GM21526 (cell line): ENCODE results near the gene PIGP.
"Not testable (repeated sequence)": the region's sequence is repeated elsewhere in the genome, so short reads cannot be mapped to it uniquely, and the experiment has no call there.

ENCODE experiments used
- ATAC-seq: cut with Tn5 transposase; IDR thresholded peaks from one replicate; pipeline ENCODE4 v1.9.1; 2021; ENCODE audit warnings: moderate library complexity; ENCODE audit not compliant: unreplicated experiment, low FRiP score

Gene PIGP

DNA sequence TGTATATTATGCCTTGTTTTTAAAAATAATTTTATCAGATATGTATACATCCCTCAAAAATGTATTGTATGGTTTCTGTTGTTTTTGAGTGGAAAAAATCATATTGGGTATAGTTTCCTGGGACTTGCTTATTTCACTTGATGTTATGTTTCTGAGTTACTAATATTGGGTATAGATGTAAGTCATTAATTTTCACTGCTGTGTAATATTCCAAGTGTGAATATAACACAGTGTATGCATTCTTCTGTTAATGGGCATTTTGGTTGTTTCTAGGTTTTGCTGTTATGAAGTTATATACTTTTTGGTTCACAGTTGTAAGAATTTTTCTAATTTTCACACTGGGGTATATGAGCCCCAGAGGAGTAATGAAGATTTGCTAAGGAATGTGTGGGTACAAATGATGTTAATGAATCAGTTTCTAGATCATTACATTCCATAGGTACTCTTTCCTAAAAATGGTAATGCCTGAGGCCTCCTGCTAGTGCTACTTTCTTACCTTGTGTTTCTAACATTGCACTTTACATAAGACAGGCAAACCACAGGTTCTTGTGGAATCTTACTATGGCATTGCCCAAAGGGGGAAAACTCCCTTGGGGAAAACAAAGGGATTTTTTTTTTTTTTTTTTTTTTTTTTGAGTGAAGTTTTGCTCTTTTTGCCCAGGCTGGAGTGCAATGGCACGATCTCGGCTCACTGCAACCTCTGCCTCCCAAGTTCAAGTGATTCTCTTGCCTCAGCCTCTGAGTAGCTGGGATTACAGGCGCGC lies 3.4 kb upstream of the PIGP start:
- ATAC-seq = no peak

DNA sequence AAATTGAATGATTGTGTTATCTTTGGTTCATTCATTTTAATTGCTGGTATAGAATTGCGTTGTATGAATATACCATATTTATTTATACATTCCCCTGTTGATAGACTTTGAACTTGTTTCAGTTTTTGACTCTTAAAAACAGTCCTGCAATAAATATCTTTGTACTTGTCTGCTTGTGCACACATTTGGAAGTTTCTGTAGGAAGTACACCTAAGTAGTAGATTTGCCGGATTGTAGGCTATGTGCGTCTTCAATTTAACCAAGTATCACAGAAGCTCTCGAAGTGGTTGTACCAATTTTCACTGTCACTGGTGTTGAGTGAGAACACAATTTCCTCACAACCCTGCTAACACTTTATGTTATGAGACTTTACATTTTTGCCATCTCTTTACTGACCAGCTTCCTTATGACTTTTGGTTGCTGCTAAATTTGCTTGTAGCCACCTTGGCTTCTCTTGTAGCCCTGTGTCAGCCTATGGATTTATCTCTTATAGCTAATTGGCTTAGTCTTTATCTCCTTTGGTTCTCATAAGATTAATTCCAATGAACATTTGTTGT lies 2.4 kb upstream of the PIGP start:
- no peak for ATAC-seq

DNA sequence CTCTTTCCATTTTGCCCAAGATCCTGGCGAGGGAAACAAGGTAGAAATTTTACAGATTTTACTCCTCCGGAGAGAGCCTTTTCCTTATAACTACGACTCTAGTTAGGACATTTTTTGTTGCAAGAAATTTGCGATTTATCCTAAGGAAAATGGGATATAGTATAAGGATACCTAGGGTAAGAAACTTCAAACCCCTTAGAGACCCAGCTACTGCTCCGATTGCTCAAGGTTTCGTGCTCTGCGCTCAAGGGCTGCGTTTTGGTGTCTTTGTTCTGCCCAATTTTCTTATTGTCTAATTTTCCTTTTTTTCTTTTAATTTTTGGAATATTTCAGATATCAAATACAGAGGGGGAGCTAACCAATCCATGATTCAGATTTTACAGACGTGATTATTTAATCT lies 1.7 kb upstream of the PIGP start:
- ATAC-seq = no peak

DNA sequence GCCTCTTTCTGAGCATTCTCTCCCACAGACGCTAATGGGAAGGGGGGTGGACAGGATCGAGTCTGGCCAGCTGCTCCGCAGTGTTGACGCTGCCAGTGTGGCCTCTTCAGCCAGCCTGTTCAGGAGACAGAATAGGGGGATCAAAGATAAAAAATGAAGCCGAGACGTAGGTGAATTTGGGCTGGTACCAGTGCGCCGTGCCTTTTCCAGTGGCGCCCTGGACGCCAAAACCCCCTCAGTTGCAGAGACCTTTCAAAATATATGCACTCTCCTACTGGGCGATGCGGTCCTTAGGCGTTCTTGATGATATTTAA lies 1.3 kb upstream of the PIGP start:
- no peak for ATAC-seq

DNA sequence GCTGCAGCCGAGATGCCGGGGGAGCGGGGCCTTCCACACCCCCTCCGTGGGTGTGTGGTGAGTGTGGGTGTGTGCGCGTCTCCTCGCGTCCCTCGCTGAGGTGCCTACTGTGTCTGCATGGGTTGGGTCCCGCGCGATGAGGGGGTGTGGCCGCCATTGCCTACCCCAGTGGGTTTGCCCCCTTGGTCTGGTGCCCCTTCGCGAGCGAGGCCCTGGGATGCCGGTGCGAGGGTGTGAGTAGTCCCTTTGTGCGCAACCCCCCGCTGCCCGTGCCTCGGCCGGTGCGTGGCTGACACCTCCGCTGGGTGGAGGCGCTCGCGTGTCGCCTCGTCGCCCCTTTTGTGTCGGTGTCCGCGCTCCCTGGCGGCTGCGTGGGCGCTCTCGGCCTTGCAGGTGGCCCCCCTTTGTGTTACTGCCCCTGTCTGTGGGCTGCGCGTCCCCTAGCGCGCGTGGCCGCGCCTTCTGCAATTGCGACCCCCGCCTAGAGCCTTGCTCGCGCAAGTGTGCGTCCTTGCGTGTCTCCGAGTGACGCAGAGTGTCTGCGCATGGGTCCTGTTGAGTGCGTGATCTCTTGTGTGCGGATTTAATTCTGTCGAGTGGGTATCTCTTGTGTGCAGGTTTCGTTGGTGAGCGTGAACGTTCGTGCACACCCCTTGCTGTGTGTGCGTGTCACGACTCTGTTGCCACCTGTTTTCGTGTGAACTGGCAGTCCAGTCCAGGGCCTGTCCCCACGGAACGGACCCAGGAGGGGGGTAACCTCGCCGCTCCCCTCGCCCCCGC lies 736 bp upstream of the PIGP start:
- peak; percentile 29 for ATAC-seq

DNA sequence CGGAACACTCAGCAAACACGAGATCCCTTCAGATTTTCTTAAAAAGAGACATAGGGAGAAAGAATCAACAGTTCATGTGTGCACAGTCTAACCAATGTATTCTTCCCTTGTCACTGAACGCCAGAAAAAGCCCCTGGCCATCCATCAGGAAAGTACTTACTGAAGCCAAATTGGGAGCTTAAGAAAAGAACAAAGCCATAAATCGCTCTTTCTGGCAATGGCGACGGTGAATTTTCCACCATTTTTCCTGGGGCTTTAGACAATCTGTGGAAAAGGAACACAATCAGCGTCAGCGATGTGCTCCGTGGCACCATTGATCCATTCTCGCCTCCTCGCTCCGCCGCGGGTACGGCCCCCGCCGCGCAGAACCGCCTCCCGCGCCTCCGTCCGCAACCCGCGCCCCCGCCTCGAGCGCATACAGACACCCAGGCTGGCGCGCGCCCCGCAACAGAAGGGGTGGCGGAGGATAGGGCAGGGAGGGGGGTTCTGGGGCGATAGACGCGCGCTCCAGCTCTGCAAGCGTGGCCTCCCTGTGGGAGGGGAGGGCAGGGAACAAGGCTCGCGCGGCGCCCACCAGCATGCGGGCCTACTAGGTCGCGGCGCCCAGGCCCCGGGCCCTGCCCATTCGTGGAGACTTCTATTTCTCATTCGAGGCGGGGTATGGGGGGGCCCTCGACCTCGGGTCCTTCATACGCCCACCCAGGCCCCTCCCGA lies 440 bp downstream of the PIGP start:
- peak; percentile 45 for ATAC-seq

DNA sequence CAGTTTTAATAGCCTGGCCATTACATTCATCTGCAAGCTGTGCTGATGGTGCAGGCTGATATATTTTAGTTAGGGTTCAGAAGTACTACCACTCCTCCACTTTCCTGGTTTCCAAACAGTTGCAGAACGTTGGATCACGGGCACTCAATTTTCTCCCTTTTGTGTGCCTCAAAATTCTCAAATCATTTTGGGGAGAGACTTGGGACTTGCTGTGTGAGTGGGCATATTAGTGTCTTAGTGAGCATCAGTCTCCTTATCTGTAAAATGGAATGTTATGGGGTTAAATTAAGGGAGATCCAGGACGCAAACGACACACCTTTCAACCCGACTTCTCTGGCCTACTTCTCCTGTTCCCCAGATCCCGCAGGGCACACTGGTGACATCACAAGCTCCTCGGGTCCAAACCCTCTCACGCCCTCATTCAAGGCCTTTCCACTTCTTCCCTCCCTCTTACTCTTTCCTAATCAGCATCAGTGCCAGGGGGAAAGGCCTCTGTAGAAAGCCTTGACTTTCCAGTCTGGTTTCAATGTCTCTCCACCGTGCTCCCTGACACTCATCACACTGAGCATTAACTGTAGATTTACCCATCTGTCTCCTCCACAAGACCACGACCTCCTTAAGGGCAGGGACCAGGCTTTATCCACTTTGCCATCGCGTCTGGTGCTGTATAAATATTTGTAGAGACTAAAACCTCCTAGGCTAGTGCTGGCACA lies 1.2 kb downstream of the PIGP start:
- ATAC-seq = no peak

DNA sequence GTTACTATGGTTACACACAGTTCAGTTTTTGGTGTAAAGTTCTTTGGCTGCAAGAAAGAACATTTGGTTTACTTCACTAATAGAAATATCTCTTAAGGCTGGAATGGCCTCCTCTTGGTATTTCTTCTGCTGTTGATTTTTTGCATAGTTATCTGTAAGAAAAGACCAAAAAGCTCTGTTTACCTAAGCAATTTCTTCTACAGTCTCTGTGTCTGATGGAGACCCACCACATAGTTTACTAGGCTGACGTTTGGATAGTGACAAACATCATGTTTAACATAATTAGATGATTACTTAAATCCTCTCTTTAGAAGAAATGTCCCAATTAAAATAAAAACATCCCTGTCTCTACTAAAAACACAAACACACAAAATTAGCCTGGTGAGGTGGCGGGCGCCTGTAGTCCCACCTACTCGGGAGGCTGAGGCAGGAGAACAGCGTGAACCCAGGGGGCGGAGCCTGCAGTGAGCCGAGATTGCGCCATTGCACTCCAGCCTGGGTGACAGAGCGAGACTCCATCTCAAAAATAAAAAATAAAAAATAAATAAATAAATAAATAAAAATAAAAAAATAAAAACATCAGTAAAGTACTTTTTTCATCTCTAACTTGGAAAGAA lies 7.2 kb downstream of the PIGP start:
- no peak for ATAC-seq

GRCh38 chr21:37064841-37065240 lies 8.0 kb downstream of the PIGP start:
- ATAC-seq = no peak

GRCh38 chr21:37063433-37063832 lies 9.4 kb downstream of the PIGP start:
- ATAC-seq = no peak

DNA sequence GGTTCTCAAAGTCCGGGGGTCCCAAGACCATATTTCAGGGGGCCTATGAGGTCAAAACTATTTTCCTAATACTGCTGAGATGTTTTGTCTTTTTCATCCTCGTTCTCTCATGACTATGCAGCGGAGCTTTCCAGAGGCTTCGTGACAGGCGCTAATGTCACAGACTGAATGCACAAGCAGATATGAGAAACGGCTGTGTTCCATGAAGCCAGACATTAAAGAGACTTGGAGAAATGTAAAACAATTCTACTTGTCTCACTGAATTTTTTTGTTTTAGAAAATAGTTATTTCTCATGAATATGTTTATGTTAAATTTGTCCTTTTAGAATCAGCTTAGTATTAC lies 10.3 kb downstream of the PIGP start:
- ATAC-seq = no peak

GRCh38 chr21:37061926-37062592 lies 10.8 kb downstream of the PIGP start:
- no peak for ATAC-seq

DNA sequence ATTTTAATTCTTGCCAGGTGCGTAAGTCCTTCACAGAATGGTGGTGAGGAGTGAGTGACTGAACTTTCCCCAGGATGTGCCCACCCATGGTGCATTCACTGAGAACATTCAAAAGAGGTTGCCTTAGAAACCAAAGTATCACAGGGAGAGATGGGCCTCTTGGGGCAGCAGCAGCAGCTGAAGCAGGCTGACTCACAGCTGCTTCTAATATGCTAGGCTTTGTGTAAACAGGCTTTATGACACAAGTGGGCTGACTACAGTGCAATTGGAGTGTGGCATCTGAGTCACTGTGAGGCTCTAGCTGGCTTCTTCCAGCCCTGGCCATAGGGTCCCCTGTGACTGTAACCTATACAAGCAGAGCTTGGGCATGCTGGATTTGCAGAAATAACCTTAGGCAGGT lies 12.6 kb downstream of the PIGP start:
- no peak for ATAC-seq

GRCh38 chr21:37059181-37059580 lies 13.7 kb downstream of the PIGP start:
- no peak for ATAC-seq

- no peak for ATAC-seq
These were observed 14.6 kb downstream of the PIGP start for GRCh38 chr21:37058261-37058660.

- ATAC-seq = no peak
These were observed 15.3 kb downstream of the PIGP start for GRCh38 chr21:37057614-37058013.

- no peak for ATAC-seq
These were observed 17.5 kb downstream of the PIGP start for GRCh38 chr21:37055271-37055855.

DNA sequence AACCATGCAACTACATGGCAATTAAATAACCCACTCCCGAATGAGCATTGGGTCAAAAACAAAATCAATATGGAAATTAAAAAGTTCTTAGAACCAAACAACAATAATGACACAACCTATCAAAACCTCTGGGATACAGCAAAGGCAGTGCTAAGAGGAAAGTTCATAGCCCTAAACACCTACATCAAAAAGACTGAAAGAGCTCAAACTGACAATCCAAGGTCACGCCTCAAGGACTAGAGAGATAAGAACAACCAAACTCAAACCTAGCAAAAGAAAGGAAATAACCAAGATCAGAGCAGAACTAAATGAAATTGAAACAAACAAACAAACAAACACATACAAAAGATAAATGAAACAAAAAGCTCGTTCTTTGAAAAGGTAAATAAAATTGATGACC lies 23.1 kb downstream of the PIGP start:
- not testable (repeated sequence) for ATAC-seq

DNA sequence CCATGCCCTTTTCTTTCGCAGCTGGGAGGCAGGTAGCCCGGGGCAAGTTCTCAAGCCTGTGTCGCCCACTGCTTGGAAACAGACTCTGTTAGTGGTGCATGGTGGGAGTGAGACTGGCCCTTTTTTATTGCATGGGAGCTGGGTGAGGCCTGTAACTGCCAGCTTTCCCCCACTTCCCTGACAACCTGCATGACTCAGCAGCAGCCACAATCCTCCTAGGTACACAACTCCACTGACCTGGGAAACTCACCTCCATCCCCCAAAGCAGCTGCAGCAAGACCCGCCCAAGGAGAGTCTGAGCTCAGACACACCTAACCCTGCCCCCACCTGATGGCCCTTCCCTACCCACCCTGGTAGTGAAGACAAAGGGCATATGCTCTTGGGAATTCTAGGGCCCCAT lies 25.8 kb downstream of the PIGP start:
- ATAC-seq = no peak
